Posterior vena cava (tissue), 2 donors: ENCODE measurements around the gene MLPH. TPM values are rescaled to one million over a fixed set of nuclear protein-coding genes. Genes with fewer than 3 reads are reported as not detected.

Experiments used
- DNase-seq: peaks from one replicate; pipeline ENCODE4 v3.0.0-alpha.2; 2020; ENCODE audit warnings: low spot score
- intact Hi-C, 2 donors: fragments of 100-400 bp; cut with DNase I; formaldehyde crosslinking; loops; one replicate each; pipeline versions ENCODE4 v1.14.1 to v1.14.2; 2022 to 2023
- total RNA-seq, 2 donors: library from RNA; stranded (reverse); fragmentation: NEBNext Ultra II Directional; extraction: Animal tissue kit (Norgen Biotek cat#: 25700); gene quantifications; one replicate each; pipeline ENCODE4 v1.2.1, GENCODE V29; 2021
- donor health status: DM: yes; HTN: yes; CAD: no.
- donor health status: DM: yes; HTN: yes; CAD: no.

MLPH gene
- total RNA-seq, 2 donors from 2014 or later = 6.0 to 6.4 TPM

DNA sequence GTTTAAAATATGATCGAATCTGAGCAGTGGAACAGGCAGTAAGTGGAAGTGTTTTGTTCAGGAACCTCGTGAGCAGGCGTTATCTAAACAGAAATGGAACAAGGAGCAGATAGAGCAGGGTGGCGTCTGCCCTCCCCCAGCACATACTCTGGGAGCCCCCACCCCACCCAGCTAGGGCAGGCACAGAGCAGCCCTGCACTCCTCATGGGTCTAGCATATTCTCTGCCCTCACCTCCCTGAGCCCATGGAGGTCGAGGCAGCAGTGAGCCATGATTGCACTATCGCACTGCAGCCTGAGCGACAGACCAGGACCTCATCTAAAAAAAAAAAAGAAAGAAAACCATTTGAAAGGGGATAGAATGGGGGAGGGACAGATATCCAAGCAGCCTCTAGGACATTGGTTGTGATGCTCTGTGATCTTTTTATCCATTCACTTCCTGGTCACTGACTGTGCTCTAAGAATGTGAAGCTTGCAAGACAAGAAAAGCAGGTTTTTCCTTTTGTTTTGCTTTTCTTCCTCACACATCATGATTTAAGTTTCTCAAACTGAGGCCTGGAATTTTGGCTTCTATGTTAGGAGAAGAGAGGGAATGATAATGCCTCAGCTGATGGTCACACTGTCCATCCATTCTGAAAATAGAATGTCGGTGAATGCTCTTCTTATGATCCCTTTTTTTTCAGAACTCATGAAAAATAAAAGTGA is 3.1 kb downstream of the MLPH start:
- no peak for DNase-seq

DNA sequence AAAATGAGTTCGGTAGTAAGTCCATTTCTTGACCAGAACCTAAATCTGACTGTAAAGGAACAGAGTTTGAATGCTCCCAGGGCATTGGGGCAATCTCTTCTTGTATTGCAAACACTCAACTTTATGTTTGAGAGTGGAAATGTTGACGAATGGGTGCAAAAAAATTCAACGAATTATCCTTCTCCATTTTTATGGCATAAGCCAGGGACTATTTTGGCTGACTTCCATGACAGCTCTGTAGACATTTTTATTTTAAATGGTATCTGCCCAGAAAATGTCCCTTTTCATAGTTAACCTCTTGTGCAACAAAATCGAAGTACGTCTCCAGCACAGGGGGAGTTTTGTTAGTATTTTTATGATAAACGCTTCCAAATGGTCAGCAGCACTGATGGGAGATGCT is 3.7 kb downstream of the MLPH start:
- intact Hi-C loops = no loop called here
- no peak for DNase-seq

More for the DNA sequence above, 3.1 kb downstream of the MLPH start:
- intact Hi-C loops = no loop called here

DNA sequence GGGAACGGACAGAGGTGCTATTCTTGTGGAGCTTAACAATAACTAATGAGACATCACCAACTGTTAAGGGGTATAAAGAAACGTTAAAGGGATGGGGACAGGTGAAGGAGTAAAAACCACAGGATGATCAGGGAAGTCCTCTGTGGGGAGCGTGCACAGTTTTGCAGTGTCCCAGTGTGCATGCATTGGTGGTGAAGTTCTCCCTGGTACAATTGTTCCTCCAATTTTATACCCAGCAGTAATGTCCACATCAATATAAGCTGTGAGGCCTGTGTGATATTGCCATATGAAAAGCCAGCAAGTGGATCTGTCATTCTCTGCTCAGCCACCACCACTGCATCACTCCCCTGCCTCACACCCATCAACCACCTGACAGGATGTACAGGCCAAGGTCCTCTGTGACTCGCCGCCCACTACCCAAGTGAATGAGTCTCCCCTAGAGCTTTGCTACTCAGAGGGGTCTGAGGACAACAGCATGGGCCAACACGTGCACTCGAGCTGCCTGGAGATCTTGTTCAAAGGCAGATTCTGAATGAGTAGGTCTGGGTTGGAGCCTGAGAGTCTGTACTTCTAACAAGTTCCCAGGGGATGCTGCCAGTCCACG is 4.6 kb downstream of the MLPH start:
- intact Hi-C loops = no loop called here
- DNase-seq = no peak

DNA sequence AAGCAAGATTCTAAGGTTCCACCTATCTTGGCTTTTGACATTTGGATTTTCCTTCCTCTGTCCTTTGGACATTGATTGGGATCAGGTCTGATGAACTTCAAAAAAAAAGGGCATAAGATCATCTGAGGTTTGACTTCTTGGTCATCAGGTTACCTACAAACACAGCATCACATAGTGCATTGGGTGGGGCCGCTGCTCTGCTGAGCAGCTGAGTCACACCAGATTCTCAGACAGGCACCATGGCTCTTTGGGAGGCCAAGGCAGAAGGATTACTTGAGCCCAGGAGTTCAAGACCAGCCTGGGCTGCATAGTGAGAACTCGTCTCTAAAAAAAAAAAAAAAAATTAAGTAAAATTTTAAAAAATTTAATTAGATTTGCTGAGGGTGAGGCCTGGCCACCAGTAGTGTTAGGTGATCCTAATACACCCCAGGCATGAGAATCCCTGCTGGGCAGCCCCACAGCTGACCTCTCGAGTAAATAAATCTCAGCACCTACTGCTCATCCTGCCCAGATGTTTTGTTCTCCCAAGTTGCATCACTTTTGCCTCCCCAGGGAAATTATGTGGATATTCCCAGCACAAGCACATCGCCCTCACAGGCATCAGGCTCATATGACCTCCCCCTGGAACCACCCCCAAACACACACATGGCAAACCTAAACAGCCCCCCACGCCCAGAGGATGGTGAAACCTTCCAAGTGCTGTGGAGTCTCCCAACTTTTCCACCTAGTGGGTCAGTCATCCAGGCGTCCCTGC is 5.3 kb downstream of the MLPH start:
- no peak for DNase-seq
- intact Hi-C loops = no loop called here

DNA sequence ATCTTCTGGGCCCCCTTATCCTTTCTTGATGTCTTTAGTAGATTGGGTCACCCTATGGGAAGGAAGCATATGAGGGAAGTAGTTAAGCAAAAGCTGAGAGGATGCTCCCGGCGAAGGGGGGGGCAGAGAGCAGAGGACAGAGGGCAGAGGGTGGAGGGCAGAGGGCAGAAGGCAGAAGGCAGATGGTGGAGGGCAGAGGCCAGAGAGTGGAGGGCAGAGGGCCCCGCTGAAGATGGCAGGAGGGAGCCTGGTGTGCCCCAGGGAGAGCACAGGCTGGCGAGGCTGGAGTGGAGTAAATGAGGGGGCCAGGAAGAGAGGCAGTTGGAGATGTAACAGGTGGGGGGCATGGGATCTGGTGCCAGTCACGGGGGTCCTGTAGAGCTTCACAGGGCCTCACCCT is 7.0 kb downstream of the MLPH start:
- peak; percentile 45 for DNase-seq
- intact Hi-C loops = no loop called here

DNA sequence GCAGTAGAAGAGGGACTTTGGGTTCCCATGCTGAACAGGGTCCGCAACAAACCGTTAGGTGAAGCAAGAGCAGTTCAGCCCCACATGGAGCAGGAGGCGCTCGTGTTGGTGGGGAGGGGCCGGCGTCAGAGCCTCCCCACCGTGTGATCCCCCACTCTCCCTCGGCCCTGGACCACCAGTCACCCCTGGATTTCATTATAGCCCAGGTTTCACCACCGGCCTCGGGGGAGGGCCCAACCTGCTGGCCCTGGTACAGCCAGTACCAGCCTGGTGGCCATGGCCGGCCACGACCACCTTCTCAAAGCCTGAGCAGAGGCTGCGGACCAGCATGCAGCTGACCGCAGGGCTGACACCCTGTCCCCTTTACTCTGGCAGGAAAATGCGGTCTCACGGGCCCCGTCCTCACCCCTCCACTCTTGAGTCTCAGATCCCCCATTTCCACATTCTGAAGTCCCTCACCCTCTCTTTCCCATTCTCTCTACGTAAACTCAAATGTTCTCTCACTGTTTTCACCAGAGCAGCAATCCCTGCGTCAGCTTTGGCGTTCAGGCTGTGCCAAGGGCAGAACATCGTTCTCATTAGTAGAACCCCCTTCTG is 8.6 kb downstream of the MLPH start:
- intact Hi-C loops = no loop called here

DNA sequence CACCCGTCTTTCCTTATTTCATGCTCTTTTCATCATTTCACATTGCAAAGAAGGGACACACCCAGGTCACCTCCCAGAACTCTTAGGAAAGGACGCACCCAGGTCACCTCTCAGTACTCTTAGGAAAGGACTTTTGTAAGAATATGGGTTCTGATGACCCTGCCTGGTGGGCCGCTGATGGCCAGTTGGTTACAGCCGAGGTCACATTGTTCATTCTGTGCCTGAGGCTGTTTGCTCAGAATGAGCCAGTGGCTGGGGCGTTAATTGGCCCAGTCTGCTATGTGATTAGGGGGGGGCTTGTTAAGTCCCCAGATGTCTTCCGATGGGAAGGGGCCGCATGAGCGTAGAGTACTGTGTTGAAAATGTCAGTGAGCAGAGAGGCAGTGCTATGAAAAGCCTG is 9.4 kb downstream of the MLPH start:
- DNase-seq = no peak
- intact Hi-C loops = no loop called here

More for the DNA sequence above, 8.6 kb downstream of the MLPH start:
- DNase-seq = peak; percentile 73

DNA sequence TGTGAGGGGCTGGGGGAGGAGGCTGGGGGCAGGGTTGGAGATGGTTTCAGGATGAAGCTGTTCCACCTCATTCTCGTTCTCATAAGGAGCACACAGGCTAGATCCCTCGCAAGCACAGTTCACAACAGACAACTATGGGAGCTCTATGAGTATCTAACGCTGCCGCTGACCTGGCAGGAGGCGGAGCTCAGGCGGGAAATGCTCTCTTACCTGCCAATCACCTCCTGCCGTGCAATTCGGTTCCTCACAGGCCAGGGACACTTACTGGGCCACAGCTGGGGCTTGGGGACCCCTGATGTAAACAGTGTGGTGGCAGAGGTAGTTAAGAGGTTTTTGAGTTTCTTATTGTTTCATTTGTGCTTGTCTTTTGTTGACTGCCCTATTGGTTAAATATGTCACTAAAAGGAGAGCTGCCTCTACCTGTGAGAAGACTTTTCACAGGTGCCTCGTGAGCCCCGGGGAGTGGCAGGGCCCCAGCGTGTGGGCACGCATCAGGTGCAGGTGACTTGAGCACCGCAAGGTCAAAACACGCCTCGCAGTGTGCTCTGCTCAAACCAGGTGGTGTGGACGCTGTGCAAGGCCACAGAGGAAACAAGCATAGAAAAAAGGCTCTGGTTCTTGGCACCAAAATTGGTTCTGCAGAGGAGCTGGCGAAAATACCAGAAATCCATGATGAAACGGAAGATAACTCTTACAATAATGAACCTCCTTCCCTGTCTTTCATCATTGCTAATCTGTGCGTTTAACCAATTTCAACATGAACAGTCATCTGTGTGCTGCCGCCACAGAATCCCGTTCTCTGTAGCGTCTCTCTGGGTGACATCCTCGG is 10.2 kb downstream of the MLPH start:
- DNase-seq = no peak
- intact Hi-C loops = no loop called here

DNA sequence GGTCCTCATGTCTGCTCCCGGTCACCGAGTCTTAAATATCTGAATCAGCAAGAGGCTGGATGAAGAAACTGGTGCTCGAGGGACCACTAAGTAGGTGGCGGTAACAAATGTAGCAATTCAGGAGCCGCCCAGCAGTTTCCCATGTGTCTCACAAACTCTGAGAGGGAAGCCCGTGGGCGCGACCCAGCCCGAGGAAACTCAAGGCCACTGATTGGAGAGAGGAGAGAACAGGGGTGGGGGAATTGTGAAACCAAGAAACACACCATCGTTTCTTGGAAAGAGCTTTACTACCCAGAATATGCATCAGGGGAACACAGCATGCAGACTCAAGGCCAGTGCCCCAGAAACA is 10.8 kb downstream of the MLPH start:
- DNase-seq = no peak
- intact Hi-C loops = no loop called here

DNA sequence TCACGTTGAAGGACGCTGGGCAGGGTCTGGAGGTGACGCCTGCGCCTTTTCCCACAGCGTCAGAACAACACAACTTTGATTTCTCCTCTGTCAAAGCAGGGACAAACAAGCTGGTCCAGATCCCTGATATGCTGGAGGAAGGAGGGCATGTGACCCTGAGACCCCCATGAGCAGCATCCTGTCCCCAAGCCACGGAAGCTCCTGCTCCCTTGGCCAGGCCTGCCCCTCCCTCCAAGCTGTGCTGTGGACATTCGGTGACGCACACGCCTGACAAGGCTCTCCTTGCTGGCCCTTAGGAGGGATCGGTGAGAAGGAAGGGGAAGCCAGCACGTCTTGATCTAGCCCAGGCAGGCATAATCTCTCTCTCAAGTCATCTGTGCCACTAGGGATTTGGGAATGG is 11.3 kb downstream of the MLPH start:
- intact Hi-C loops = no loop called here

DNA sequence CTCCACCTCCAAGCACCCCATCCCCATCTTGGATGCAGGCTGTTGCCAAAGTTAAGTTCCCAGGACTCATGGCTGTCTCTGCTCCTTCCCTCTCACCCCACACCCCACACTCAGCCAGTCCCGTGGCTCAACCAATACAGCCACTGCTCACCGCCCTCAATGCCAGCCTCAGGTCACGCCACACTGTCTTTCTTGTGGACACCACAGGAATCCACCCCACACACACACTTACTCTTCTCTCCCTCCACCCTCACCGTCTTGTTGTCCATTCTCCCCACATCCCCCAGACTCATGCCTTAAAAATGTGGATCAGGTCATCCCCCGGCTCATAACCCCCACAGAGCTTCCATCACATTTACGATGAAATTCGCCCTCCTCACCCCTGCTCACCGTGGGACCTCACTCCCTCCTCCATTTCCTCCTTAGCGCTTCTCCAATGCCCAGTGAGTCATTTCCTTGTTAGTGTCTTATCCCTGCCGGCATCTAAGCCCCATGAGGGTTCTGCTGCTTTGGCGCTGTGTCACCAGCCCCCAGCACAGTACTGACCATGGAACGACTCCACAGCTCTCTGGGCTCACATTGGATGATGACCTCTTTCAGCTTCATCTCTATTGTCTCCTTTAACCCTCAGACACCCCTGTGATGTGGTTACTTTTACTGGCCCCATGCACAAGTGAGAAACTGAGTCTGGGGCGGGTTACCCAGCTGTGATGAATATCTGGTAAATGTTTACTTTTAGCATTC is 13.8 kb downstream of the MLPH start:
- DNase-seq = no peak
- intact Hi-C loops = no loop called here

More for the DNA sequence above, 11.3 kb downstream of the MLPH start:
- no peak for DNase-seq

DNA sequence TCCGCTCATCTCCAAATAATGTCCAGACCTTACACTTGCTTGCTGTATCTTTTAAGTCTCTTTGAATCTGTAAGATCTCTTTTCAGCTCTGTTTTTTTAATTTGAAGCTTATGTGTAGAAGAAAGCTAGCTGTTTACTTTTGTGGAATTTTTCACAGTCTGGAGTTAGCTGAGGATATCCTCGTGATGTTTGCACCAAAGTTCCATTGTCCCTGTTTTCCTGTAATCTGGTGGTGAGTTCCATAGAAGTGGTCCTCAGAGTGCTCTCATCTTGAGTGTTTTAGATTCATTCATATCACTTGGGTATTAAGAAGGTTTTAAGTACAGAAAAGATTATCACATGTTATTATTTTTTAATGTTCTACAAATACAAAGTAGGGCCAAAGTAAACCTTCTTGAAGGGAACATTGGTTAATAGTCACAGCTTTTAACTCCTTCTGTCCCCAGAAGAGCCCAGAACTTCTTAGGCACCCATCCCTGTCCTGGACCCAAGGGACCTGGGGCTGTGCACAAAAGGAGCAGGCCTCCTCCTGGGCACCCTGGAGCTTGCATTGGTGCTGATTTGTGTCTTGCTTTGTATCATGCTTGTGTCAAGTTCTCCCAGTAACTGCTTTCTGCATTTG is 15.0 kb downstream of the MLPH start:
- intact Hi-C loops = no loop called here
- no peak for DNase-seq

DNA sequence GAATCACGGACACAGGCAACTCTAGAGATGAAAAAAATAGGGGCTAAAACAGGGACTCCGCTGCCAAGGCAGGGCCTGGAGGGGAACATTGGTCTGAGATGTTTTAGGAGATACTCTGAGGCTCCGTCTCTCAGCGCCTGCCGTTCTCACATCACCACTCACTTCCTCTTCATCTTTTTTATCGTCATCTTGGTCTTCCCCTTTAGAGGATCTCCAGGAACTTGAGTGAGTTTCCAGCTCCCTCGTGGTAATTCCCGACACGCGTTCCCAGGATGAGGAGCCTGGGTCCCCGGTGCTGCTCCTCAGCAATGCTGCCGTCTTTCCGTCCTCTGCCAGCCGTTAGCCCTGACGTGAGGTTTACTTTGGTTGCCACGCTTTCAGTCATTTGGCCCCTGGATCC is 16.1 kb downstream of the MLPH start:
- intact Hi-C loops = no loop called here
- no peak for DNase-seq

DNA sequence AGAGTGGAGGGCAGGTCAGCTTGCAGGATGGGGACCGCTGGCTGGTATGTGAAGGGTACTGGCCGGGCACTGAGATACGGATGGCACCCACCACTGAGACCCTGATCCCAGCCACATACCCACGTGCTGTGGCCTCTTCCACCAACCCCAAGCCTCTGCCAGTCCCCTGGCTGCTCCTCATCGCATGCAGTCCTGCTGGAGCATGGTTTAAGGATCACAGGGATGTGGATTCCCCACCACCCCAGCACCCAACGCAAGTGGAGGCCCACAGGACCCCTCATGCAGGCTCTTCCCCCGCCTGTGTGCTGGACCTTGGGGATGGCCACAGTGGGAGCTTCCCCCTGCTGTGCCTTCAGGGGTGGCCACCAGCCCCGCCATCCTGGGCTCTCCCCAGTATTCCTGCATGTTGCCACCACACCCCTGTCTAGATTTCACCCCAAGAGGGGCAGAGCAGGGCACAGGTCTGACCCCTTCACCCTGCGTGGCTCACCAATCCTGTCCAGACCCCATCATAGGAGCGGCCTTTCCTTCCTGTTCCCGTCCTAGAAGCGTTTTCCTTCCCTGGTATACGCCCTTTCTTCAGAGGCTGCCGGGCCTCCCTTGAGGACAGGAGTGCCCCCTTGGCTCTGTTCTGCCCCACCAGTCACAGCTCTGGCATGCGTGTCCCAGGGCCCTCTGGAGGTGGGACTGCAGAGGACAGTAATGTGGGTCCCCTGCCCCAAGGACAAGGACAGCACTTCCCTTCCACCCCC is 18.3 kb downstream of the MLPH start:
- DNase-seq = no peak
- intact Hi-C loops = no loop called here

DNA sequence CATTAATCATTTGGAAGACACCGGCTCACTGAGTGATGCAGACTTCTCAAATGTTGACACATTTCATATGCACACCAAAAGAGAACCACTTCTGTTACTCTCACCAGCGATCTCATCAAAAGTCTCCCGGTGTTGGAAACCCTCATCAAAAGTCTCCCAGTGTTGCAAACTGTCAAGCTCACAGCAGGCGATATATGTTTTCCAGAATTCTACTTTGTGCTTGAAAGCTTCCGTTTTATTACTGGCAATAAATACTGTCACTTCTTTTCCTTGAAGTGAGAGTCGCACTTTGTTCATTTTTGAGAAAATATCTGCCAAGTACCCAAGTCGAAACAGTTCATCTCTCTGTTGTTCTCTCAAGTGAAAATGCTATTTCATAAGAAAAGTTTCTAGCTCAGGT is 20.5 kb downstream of the MLPH start:
- intact Hi-C loops = no loop called here
- DNase-seq = no peak

DNA sequence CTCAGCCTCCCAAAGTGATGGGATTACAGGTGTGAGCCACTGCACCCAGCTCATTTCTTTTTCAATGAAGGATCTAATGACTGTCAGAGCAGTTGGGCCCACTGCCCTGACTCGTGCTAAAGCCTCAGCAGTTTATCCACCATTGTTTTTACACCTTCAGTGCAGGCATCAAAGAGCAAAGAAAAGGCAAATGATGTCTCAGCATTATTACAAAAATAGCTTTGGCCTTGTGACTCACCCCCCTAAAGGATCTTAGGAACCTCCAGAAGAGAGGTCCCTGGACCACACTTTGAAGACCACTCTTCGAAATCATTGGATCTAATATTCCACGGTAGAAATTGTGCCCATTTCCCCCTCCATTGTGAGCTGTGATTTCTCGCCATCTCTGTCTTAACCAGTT is 21.3 kb downstream of the MLPH start:
- intact Hi-C loops = no loop called here
- DNase-seq = no peak

DNA sequence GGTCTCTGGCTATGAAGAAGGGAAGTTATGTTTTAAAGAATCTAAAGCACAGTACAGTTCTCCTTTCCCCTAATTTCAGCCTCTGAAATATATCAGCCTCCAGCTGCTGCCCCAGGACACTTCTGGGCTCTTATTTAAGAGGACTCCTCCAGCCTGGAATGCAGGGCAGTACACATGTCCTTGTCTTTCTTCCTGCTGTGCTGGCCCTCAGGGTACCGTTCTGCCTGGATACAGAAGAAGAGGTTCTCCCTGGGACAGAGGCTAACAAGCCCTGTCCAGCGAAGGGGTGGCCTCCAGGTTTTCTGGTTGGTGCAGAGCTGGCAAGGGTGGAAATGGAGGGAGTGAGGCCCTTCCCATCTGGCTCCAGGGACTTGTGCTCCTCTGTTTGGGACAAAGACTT is 22.1 kb downstream of the MLPH start:
- no peak for DNase-seq
- intact Hi-C loops = no loop called here

DNA sequence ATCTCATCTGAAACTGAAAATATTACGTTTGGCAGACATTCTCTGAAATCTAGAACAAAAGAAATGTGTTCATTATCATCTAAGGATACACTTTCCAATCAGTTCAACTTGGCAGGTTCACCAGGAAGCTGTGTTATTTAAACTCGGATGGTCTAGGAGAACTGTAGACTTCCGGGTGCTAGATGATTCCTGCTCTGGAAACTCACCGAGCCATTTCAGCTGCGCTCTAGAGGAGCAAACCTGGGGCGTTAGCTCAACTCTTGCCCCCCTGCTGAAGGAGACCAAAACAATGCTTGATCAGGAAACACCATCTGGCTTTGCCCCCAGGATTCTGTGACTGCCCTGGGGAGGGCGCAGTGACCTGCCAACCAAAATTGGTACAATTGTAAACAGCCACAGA is 22.9 kb downstream of the MLPH start:
- no peak for DNase-seq
- intact Hi-C loops = loop anchor here (5.0 to 10.0 kb wide), 2 partner anchors 62 to 235 kb away; no protein-coding TSS in a partner anchor
